C4-2B (cell line): Measurements from ENCODE around the gene CFDP1.
A peak's percentile ranks its signal among the peaks of the same experiment; 100 is the strongest.

Experiments
- H3K27ac ChIP-seq: fragments of 450-650 bp; 2 replicates; pipeline ENCODE4 v1.5.1; 2017
- ZFX ChIP-seq: fragments of 450-650 bp; IDR thresholded peaks from 2 replicates; pipeline ENCODE4 v1.6.1; 2017
- TF ChIP-seq, protein P1 (sequence below): fragments of 450-650 bp; conservative IDR thresholded peaks from 2 replicates; pipeline ENCODE4 v1.5.1; 2017; ENCODE audit warnings: mild to moderate bottlenecking

The CFDP1 gene

DNA sequence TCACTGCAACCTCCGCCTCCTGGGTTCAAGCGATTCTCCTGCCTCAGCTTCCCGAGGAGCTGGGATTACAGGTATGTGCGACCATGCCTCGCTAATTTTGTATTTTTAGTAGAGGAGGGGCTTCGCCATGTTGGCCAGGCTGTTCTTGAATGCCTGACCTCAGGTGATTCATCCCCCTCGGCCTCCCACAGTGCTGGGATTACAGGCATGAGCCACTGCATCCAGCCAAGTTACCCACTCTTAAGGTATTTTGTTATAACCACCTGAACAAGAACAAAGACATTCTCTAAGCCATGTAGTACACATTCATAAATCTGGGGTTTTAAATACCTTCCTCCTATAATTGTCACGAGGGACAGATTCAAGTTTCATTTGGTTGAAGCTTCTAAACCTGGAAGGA is 43.5 kb upstream of the CFDP1 start:
- TF ChIP-seq ZFX, result no peak
- TF ChIP-seq, protein P1, sequence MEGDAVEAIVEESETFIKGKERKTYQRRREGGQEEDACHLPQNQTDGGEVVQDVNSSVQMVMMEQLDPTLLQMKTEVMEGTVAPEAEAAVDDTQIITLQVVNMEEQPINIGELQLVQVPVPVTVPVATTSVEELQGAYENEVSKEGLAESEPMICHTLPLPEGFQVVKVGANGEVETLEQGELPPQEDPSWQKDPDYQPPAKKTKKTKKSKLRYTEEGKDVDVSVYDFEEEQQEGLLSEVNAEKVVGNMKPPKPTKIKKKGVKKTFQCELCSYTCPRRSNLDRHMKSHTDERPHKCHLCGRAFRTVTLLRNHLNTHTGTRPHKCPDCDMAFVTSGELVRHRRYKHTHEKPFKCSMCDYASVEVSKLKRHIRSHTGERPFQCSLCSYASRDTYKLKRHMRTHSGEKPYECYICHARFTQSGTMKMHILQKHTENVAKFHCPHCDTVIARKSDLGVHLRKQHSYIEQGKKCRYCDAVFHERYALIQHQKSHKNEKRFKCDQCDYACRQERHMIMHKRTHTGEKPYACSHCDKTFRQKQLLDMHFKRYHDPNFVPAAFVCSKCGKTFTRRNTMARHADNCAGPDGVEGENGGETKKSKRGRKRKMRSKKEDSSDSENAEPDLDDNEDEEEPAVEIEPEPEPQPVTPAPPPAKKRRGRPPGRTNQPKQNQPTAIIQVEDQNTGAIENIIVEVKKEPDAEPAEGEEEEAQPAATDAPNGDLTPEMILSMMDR, result no peak
- H3K27ac ChIP-seq, result no peak overlapping the region

DNA sequence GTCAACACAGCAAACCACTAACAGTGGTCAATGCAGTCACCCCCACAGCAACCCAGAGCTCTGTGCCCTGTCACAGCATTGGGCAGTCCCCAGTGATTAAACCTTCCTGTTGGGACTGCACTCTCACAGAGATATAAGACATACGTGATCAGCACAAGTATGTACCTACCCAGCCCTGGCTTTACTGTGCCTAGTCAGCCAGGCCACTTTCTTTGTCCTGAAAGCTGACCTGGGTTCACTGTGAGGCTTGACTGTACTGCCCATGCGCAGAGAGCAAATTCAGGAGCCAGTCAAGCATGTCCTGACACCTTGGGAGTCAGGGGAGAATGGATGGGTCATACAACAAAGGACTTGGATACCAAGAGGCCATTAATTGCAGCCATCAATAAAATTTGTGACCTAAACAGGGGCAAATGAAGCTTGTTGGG is 42.1 kb upstream of the CFDP1 start:
- TF ChIP-seq, protein P1, result no peak
- no peak for TF ChIP-seq ZFX
- H3K27ac ChIP-seq, result no peak overlapping the region

DNA sequence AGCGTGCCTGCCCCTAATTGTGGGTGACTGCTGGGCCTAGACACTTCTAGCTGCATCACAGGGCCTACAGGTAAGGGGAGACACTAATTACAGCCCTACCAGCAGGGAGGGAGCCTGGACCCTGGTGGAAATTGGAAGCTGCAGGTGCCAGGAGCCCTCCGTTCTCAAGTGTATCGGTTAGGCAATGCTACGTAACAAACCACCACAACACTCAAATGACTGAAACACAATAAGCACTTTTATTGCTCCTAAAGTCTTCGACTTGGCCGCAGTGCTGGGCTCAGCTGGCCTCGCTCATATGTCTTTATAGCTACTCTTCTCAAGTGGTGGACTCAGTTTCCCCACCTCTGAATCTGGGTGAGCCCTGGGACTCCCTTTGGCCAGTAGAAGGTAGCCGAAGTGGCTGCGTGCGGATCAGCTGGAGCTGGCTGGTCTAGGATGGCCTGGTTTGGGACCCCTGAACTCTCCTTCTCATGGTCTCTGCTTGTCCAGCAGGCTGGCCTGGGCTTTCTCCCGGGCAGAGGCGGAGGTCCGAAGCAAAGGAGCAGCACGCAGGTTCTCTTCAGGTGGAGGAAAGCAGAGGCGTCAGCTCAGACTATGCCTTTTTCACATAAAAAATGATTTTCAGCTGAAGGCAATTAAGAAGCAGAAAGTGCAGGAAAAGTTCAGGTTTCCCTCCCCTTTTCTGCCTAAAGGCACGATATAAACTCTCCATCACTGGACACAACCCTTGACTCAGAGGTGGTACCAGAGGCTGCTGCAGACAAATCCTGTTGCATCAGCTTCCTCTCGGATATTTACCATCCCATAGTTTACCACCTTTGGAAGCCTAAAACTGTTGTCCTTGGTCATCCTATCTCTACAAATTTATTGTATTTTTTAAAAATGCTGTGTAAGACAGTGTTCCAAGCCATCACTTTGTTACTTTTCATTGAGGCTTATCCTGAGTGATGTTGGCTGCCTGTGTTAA is 39.9 kb upstream of the CFDP1 start:
- no peak overlapping the region for H3K27ac ChIP-seq
- no peak for TF ChIP-seq ZFX
- TF ChIP-seq, protein P1, result no peak

GRCh38 chr16:75471723-75472633 is 38.7 kb upstream of the CFDP1 start:
- TF ChIP-seq ZFX, result no peak
- TF ChIP-seq, protein P1, result peak; percentile 71
- H3K27ac ChIP-seq, result no peak overlapping the region

DNA sequence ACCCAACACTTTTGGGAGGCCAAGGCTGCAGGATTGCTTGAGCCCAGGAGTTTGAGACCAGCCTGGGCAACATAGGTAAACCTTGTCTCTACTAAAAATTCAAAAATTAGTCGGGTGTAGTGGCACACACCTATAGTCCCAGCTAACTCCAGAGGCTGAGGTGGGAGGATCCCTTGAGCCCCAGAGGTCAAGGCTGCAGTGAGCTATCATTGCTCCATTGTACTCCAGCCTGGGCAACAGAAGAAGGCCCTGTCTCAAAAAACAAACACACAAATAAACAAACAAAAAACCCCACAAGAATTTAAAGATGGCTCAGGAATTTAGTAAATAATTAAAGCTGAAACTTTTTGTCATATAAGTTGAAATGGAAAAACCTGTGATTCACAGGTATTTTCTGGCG is 33.5 kb upstream of the CFDP1 start:
- H3K27ac ChIP-seq, result no peak overlapping the region
- TF ChIP-seq, protein P1, result no peak
- no peak for TF ChIP-seq ZFX

- peak within 1 kb of the TSS; percentile 90 for H3K27ac ChIP-seq
- TF ChIP-seq, protein P1, result peak; percentile 100
- peak; percentile 58; the same call in 1 of the 2 replicates for TF ChIP-seq ZFX
Measured at GRCh38 chr16:75464122-75464918, 31.0 kb upstream of the CFDP1 start, which contains the start of gene TMEM170A. TMEM170A (minus strand) TSS chr16:75464689; CDS start chr16:75464600, 89 bp downstream.

GRCh38 chr16:75463389-75464121 is 30.3 kb upstream of the CFDP1 start:
- H3K27ac ChIP-seq, result peak overlapping the region; percentile 90
